GM12878 (cell line): ENCODE results near the gene FAM81B. TPM values are rescaled to one million over a fixed set of nuclear protein-coding genes. Genes with fewer than 3 reads are reported as not detected.

Experiments
- ATAC-seq: fragments of 200-7000 bp; cut with Tn5 transposase; 3 replicates; pipeline ENCODE4 v1.9.1; 2020; ENCODE audit warnings: mild to moderate bottlenecking, moderate library complexity
- BruUV-seq: library from RNA; stranded (reverse); fragments of 400-500 nt; replicated peaks from 2 replicates; lab custom pipeline; 2021; lab: Mats Ljungman, UMichigan
- CTCF ChIA-PET: fragments of 300-600 bp; sonication (Branson Sonifier 250); formaldehyde crosslinking; extraction: SDS; loops from one replicate; lab custom pipeline; 2021; ENCODE audit warnings: inconsistent platforms; lab: Yijun Ruan, JAX
- POLR2A ChIA-PET: fragments of 350-600 bp; formaldehyde crosslinking; extraction: SDS; loops from one replicate; lab custom pipeline; 2021; ENCODE audit warnings: inconsistent platforms; lab: Charles Lee
- RAD21 ChIA-PET: fragments of 300-600 bp; sonication (Branson Sonifier 250); formaldehyde crosslinking; loops from one replicate; lab custom pipeline; 2023; ENCODE audit warnings: antibody characterized with exemption; ENCODE audit not compliant: unreplicated experiment; lab: Charles Lee
- SMC1A ChIA-PET: fragments of 300-600 bp; sonication (Branson Sonifier 250); formaldehyde crosslinking; loops from one replicate; lab custom pipeline; 2023; ENCODE audit not compliant: unreplicated experiment, uncharacterized antibody; lab: Charles Lee
- DNase-seq: peaks from one replicate; pipeline ENCODE4 v3.0.0-alpha.2; 2011; ENCODE audit warnings: low read depth, low spot score
- FAIRE-seq: peaks from 3 replicates; lab custom pipeline; 2011; peaks lifted over from hg19 to GRCh38; lab: Jason Lieb, UNC
- H2AFZ ChIP-seq: 2 replicates; pipeline ENCODE4 v1.6.0; 2011; ENCODE audit warnings: low read depth, low read length, control low read depth; ENCODE audit not compliant: control insufficient read depth
- H3K27ac ChIP-seq: 2 replicates; pipeline ENCODE4 v1.5.1; 2011; ENCODE audit warnings: control low read depth; ENCODE audit not compliant: control insufficient read depth, insufficient read depth
- H3K27me3 ChIP-seq, 2 experiments: replicated peaks in 1 of 2; 2 replicates each; pipeline versions ENCODE4 v1.6.0 to v1.6.1; 2011; ENCODE audit warnings: low read length in 1 of 2; ENCODE audit not compliant: control insufficient read depth in 2 of 2, insufficient read depth in 2 of 2
- H3K36me3 ChIP-seq, 2 experiments: 2 replicates each; pipeline ENCODE4 v1.5.1; 2011; ENCODE audit warnings: low read length in 1 of 2; ENCODE audit not compliant: control insufficient read depth in 2 of 2, insufficient read depth in 2 of 2
- H3K4me1 ChIP-seq: 2 replicates; pipeline ENCODE4 v1.6.1; 2011; ENCODE audit warnings: mild to moderate bottlenecking, low read length, moderate library complexity, mixed read lengths; ENCODE audit not compliant: control insufficient read depth, insufficient read depth
- H3K4me2 ChIP-seq: 2 replicates; pipeline ENCODE4 v1.6.0; 2011; ENCODE audit warnings: control low read depth; ENCODE audit not compliant: control insufficient read depth, insufficient read depth
- H3K4me3 ChIP-seq: fragments of 200-600 bp; sonication (generic); 2 replicates; pipeline ENCODE4 v1.5.1; 2016
- H3K79me2 ChIP-seq: 2 replicates; pipeline ENCODE4 v1.6.0; 2011; ENCODE audit warnings: low read length; ENCODE audit not compliant: control insufficient read depth, insufficient read depth
- H3K9ac ChIP-seq: 2 replicates; pipeline ENCODE4 v1.8.0; 2011; ENCODE audit warnings: low read length, control low read depth, mixed read lengths; ENCODE audit not compliant: control insufficient read depth, insufficient read depth
- H3K9me3 ChIP-seq: replicated peaks from 3 replicates; pipeline ENCODE4 v1.5.1; 2011; ENCODE audit warnings: mild to moderate bottlenecking, low read length; ENCODE audit not compliant: control insufficient read depth, insufficient read depth
- H4K20me1 ChIP-seq: 2 replicates; pipeline ENCODE4 v1.6.0; 2011; ENCODE audit not compliant: control insufficient read depth, insufficient read depth
- BCLAF1 ChIP-seq: fragments of 450-650 bp; IDR thresholded peaks from 2 replicates; pipeline ENCODE4 v1.6.1; 2017; ENCODE audit warnings: antibody characterized with exemption, mild to moderate bottlenecking, moderate library complexity
- CBFB ChIP-seq: IDR thresholded peaks from 2 replicates; pipeline ENCODE4 v1.6.1; 2016; ENCODE audit warnings: antibody characterized with exemption, low read depth
- CBX3 ChIP-seq: fragments of 200-600 bp; sonication (generic); IDR thresholded peaks from 2 replicates; pipeline ENCODE4 v1.6.1; 2016; ENCODE audit warnings: low read depth, borderline replicate concordance
- IKZF2 ChIP-seq, 2 experiments: fragments of 450-650 bp; IDR thresholded peaks; 2 replicates each; pipeline ENCODE4 v1.6.1; 2017; ENCODE audit warnings: mild to moderate bottlenecking in 2 of 2, moderate library complexity in 2 of 2
- MEF2B ChIP-seq: fragments of 450-650 bp; IDR thresholded peaks from 2 replicates; pipeline ENCODE4 v1.6.1; 2018; ENCODE audit warnings: mild to moderate bottlenecking, moderate library complexity; ENCODE audit not compliant: partially characterized antibody, poor library complexity, severe bottlenecking
- MLLT1 ChIP-seq: fragments of 450-650 bp; IDR thresholded peaks from 2 replicates; pipeline ENCODE4 v1.6.1; 2016; ENCODE audit warnings: mild to moderate bottlenecking
- MTA2 ChIP-seq: fragments of 450-650 bp; IDR thresholded peaks from 2 replicates; pipeline ENCODE4 v1.6.1; 2016; ENCODE audit warnings: low read depth, mild to moderate bottlenecking, moderate library complexity
- NR2F1 ChIP-seq: fragments of 450-650 bp; conservative IDR thresholded peaks from 2 replicates; pipeline ENCODE4 v1.6.1; 2017; ENCODE audit warnings: mild to moderate bottlenecking
- POU2F2 ChIP-seq: IDR thresholded peaks from 3 replicates; pipeline ENCODE4 v1.6.1; 2011; ENCODE audit warnings: low read depth, mild to moderate bottlenecking, low read length, borderline replicate concordance
- PRDM15 ChIP-seq: fragments of 450-650 bp; formaldehyde crosslinking; IDR thresholded peaks from 2 replicates; pipeline ENCODE4 v1.4.0; 2020; ENCODE audit warnings: mild to moderate bottlenecking, moderate library complexity
- SIX5 ChIP-seq: IDR thresholded peaks from 2 replicates; pipeline ENCODE4 v1.6.1; 2011; ENCODE audit warnings: mild to moderate bottlenecking, low read depth, low read length, moderate library complexity; ENCODE audit not compliant: severe bottlenecking
- SMAD1 ChIP-seq: fragments of 450-650 bp; IDR thresholded peaks from 2 replicates; pipeline ENCODE4 v1.6.1; 2018; ENCODE audit warnings: mild to moderate bottlenecking, low read depth; ENCODE audit not compliant: partially characterized antibody
- SP1 ChIP-seq: IDR thresholded peaks from one replicate; pipeline ENCODE4 v1.6.1; 2011; ENCODE audit warnings: low read depth, low read length
- SPI1 ChIP-seq: IDR thresholded peaks from 2 replicates; pipeline ENCODE4 v1.6.1; 2011; ENCODE audit warnings: low read depth, mild to moderate bottlenecking, low read length, moderate library complexity, borderline replicate concordance; ENCODE audit not compliant: insufficient read depth
- SREBF1 ChIP-seq: IDR thresholded peaks from 2 replicates; pipeline ENCODE4 v1.6.1; 2012; ENCODE audit warnings: mild to moderate bottlenecking, low read length
- TAF1 ChIP-seq: IDR thresholded peaks from 2 replicates; pipeline ENCODE4 v1.6.1; 2011; ENCODE audit warnings: mild to moderate bottlenecking, low read depth, low read length, borderline replicate concordance
- TBL1XR1 ChIP-seq: IDR thresholded peaks from 2 replicates; pipeline ENCODE4 v1.6.1; 2012; ENCODE audit warnings: low read depth, low read length, improper control_type of control experiment
- ZNF24 ChIP-seq: fragments of 450-650 bp; IDR thresholded peaks from 2 replicates; pipeline ENCODE4 v1.6.1; 2017; ENCODE audit warnings: antibody characterized with exemption, mild to moderate bottlenecking
- ZNF622 ChIP-seq: fragments of 450-650 bp; IDR thresholded peaks from 2 replicates; pipeline ENCODE4 v1.6.1; 2017; ENCODE audit warnings: mild to moderate bottlenecking, inconsistent platforms
- WGBS: methylation state at CpG from one replicate; pipeline ENCODE4 v1.1.6; 2016; ENCODE audit warnings: low lambda C conversion rate; ENCODE audit not compliant: insufficient replicate concordance, insufficient coverage; ENCODE audit errors: missing lambda C conversion rate; 5-methylcytosine and 5-hydroxymethylcytosine counted together
- in situ Hi-C: fragments of 300-500 bp; cut with MboI; formaldehyde crosslinking; loops from 9 replicates; pipeline ENCODE4 v1.14.3; 2018; ENCODE audit warnings: mixed read lengths
- intact Hi-C: fragments of 100-400 bp; cut with micrococcal nuclease; formaldehyde crosslinking; loops from one replicate; pipeline ENCODE4 v1.14.2; 2022; ENCODE audit not compliant: unreplicated experiment
- polyA plus RNA-seq, 11 experiments: library from polyadenylated mRNA; depleted of rRNA in 4 of 11; unstranded in 6 of 11; stranded (reverse) in 5 of 11; fragments of >200 nt; fragmentation: Nextera tagmentation in 4 of 11; fragmentation: Illumina TruSeq in 1 of 11; extraction: Ambion mirVana in 4 of 11; extraction: Trizol in 1 of 11; gene quantifications; 1 replicate in 1 of 11; 2 replicates in 10 of 11; pipeline versions ENCODE4 v1.2.1 to v1.2.3, GENCODE V29; 2011 to 2016; ENCODE audit warnings: inconsistent platforms in 2 of 11, missing spikeins in 2 of 11, low read depth in 1 of 11
- total RNA-seq, 4 experiments: library from RNA; depleted of rRNA in 3 of 4; stranded (reverse); fragments of >200 nt in 3 of 4; fragmentation: Illumina TruSeq in 1 of 4; extraction: Trizol in 1 of 4; gene quantifications; 2 replicates each; pipeline versions ENCODE4 v1.2.1 to v1.2.3, GENCODE V29; 2013 to 2021

FAM81B gene
- total and polyA plus RNA-seq, 10 of the 15 experiments (the other 5 are each of a cell fraction or from before 2014, with no cell fraction given): not detected

DNA sequence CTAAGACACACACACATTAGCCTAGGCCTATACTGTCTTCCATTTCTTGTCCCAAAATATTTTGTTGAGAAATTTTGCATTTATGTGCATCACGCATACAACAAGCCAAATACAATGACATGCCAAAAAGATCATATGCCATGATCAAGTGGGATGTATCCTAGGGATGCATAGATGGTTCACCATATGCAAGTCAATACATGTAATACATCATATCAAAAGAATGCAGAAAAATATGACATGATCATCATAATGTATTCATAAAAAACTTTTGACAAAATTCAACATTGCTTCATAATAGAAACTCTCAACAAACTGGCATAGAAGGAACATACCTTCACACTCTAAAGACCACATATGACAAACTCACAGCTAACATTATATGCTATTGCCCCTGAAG, 5.8 kb upstream of the FAM81B start:
- Histone ChIP-seq H3K4me1 (no peaks in the 10 kb centered on the region; the same call in 1 of the 2 replicates), H2AFZ (no peak overlapping the region), H3K9ac (no peak overlapping the region), H3K4me2 (no peak overlapping the region), H4K20me1 (no peaks in the 10 kb centered on the region), H3K36me3 (no peaks in the 10 kb centered on the region), H3K27ac (no peak overlapping the region), H3K79me2 (no peaks in the 10 kb centered on the region), H3K4me3 (no peak overlapping the region), H3K9me3 (no peaks in the 10 kb centered on the region), H3K27me3 (no peaks in the 10 kb centered on the region; a peak in 1 of 4 replicates)
- ATAC-seq (no peak), FAIRE-seq (no peak), DNase-seq (no peak)
- WGBS: 31% methylated on average over 1 of the region's 1 CpG
- BruUV-seq: no TSS peak
- ChIA-PET SMC1A (interaction anchor here (1.0 to 1.2 kb wide), 2 partner anchors 15 to 24 kb away, joined by 3 read pairs; no protein-coding TSS in a partner anchor), POLR2A (no interaction called here), CTCF (interaction anchor here (1.0 kb wide), 1 partner anchor 15 kb away, joined by 3 read pairs; no protein-coding TSS in a partner anchor), RAD21 (no interaction called here)
- in situ Hi-C loops (no loop called here), intact Hi-C loops (no loop called here)
- TF ChIP-seq ZNF24 (no peak), ZNF622 (no peak), SP1 (no peak), MLLT1 (no peak), POU2F2 (no peak), SREBF1 (no peak), CBX3 (no peak), IKZF2 (IDR thresholded peaks at IDR 0.05) (no peak), BCLAF1 (no peak), PRDM15 (CRISPR knock-in tag) (no peak), MTA2 (no peak), TAF1 (no peak), NR2F1 (no peak), CBFB (no peak), SIX5 (no peak), MEF2B (no peak), SPI1 (no peak), TBL1XR1 (no peak), SMAD1 (no peak)
